RWPE1 (cell line): ENCODE measurements around the gene GPC5.

ENCODE experiments used
- CTCF ChIA-PET: fragments of 350-600 bp; sonication (Branson Sonifier 250); formaldehyde crosslinking; extraction: SDS; loops from one replicate; lab custom pipeline; 2021; lab: Yijun Ruan, JAX
- POLR2A ChIA-PET: fragments of 400-600 bp; formaldehyde crosslinking; extraction: SDS; loops from one replicate; lab custom pipeline; 2020; ENCODE audit warnings: antibody characterized with exemption; ENCODE audit not compliant: low non-redundant PET; lab: Yijun Ruan, JAX
- DNase-seq: peaks from one replicate; pipeline ENCODE4 v3.0.0; 2012; ENCODE audit warnings: low spot score
- H3K27ac ChIP-seq: fragments of 450-650 bp; 2 replicates; pipeline ENCODE4 v1.5.1; 2017
- TF ChIP-seq, protein P1 (sequence below): fragments of 450-650 bp; conservative IDR thresholded peaks from 2 replicates; pipeline ENCODE4 v1.5.1; 2017; ENCODE audit warnings: low read depth, mild to moderate bottlenecking

GPC5 gene

GRCh38 chr13:92483894-92484293, 1085.5 kb downstream of the GPC5 start:
- TF ChIP-seq, protein P1, sequence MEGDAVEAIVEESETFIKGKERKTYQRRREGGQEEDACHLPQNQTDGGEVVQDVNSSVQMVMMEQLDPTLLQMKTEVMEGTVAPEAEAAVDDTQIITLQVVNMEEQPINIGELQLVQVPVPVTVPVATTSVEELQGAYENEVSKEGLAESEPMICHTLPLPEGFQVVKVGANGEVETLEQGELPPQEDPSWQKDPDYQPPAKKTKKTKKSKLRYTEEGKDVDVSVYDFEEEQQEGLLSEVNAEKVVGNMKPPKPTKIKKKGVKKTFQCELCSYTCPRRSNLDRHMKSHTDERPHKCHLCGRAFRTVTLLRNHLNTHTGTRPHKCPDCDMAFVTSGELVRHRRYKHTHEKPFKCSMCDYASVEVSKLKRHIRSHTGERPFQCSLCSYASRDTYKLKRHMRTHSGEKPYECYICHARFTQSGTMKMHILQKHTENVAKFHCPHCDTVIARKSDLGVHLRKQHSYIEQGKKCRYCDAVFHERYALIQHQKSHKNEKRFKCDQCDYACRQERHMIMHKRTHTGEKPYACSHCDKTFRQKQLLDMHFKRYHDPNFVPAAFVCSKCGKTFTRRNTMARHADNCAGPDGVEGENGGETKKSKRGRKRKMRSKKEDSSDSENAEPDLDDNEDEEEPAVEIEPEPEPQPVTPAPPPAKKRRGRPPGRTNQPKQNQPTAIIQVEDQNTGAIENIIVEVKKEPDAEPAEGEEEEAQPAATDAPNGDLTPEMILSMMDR: no peak

GRCh38 chr13:92487238-92487637, 1088.8 kb downstream of the GPC5 start:
- DNase-seq: no peak
- POLR2A ChIA-PET: no interaction called here

More at GRCh38 chr13:92483894-92484293, 1085.5 kb downstream of the GPC5 start:
- CTCF ChIA-PET: no interaction called here
- no peak for DNase-seq
- H3K27ac ChIP-seq: no peak overlapping the region
- POLR2A ChIA-PET: interaction anchor here (0.6 kb wide), 1 partner anchor 110 kb away, joined by 3 read pairs; no protein-coding TSS in a partner anchor

DNA sequence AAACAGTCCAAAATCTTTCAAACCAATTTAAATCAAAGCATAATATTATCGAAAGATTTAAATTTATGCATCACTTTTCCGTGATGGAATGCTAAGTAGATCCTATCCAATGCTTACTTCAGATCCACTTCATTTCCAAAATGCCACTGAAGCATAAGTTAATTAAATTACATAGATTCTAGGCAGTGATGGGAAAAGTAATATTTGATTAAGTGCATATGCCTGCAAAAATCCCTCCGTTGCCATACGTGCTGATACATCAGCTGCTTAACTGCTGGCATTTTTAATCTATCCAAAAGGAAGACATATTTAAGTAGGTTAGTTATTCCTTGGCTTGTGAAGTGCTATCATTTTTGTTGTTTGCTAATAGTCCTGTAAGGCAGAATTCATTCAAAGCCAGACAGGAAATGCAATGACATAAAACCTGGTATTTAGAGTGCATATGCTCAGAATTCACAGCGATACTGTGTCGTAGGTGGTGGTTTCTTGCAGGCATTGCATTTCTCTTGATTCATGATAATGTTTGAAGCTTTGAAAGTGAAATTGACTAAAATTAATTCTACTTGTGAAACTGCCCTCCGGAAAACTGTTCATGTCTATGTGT, 1089.9 kb downstream of the GPC5 start:
- ChIA-PET POLR2A (no interaction called here), CTCF (no interaction called here)
- H3K27ac ChIP-seq: no peak overlapping the region
- DNase-seq: no peak
- TF ChIP-seq, protein P1: no peak

More at GRCh38 chr13:92487238-92487637, 1088.8 kb downstream of the GPC5 start:
- TF ChIP-seq, protein P1: no peak
- CTCF ChIA-PET: no interaction called here
- no peak overlapping the region for H3K27ac ChIP-seq

- POLR2A ChIA-PET: no interaction called here
- TF ChIP-seq, protein P1: no peak
- H3K27ac ChIP-seq: no peak overlapping the region
- DNase-seq: no peak
- CTCF ChIA-PET: no interaction called here
Observed at GRCh38 chr13:92491839-92492238, 1093.4 kb downstream of the GPC5 start.

DNA sequence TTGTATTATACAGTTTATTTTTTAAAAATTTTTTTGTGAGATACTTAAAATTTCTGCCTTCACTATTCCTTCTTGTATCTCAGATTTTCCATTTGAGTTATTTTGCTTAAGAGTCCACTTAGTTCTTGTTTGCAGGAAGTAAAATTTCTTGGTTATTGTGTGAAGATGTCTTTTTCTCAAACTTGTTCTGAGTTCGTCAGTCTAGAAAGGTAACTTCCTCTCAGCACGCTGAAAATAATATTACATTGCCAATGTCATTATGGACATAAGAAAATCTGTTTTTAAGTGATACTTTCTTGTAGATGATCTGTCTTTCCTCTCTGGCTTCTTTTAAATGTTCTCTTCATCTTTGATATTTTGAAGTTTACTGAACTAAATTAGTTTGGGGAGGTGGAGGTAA, 1096.5 kb downstream of the GPC5 start:
- DNase-seq: no peak
- ChIA-PET CTCF (no interaction called here), POLR2A (no interaction called here)
- TF ChIP-seq, protein P1: no peak
- no peak overlapping the region for H3K27ac ChIP-seq

DNA sequence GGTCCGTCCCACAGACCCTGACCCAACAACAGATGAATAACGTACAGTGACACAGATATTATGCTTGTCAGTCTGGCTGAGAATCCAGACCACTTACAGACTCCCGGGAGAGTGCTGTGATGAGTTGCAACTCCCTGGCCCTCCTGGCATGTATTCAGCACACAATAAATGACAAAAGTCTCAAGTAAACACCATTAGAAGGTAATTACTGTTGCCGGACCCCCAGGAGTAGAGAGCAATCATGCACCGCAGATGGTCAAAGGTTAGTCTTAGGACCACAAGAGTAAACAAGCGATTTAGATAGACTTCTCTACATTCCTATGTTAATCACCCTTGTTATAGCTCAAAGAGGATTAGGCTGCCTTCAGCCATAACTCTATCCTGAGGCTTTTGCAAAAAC, 1101.8 kb downstream of the GPC5 start:
- ChIA-PET POLR2A (no interaction called here), CTCF (no interaction called here)
- no peak overlapping the region for H3K27ac ChIP-seq
- TF ChIP-seq, protein P1: no peak
- DNase-seq: no peak
